Upper lobe of left lung (tissue), 6 donors: ENCODE results near the gene RACK1. TPM values are rescaled to one million over a fixed set of nuclear protein-coding genes. Genes with fewer than 3 reads are reported as not detected.
"Not testable (repeated sequence)": the region's sequence is repeated elsewhere in the genome, so short reads cannot be mapped to it uniquely, and the experiment has no call there.

Experiments used
- ATAC-seq, 2 donors: fragments of 200-7000 bp; cut with Tn5 transposase; one replicate each; pipeline ENCODE4 v1.9.1; 2022; ENCODE audit warnings: mild to moderate bottlenecking in 2 of 2, moderate library complexity in 2 of 2; ENCODE audit not compliant: low FRiP score in 2 of 2
- DNase-seq, 2 donors: peaks; one replicate each; pipeline ENCODE4 v3.0.0-alpha.2; 2019 to 2020
- H3K27ac ChIP-seq, 4 donors: fragments of 200-600 bp; sonication (generic); one replicate each; pipeline ENCODE4 v1.5.1; 2016 to 2019
- H3K27me3 ChIP-seq, 4 donors: fragments of 200-600 bp; sonication (generic); one replicate each; pipeline ENCODE4 v1.5.1; 2017 to 2019
- H3K36me3 ChIP-seq, 4 donors: fragments of 200-600 bp; sonication (generic); one replicate each; pipeline ENCODE4 v1.5.1; 2016 to 2019
- H3K4me1 ChIP-seq, 4 donors: fragments of 200-600 bp; sonication (generic); one replicate each; pipeline ENCODE4 v1.5.1; 2018 to 2019
- H3K4me3 ChIP-seq, 4 donors: fragments of 200-600 bp; sonication (generic); one replicate each; pipeline ENCODE4 v1.5.1; 2017 to 2019; ENCODE audit warnings: mild to moderate bottlenecking in 2 of 4, moderate library complexity in 1 of 4
- H3K9me3 ChIP-seq, 4 donors: fragments of 200-600 bp; sonication (generic); one replicate each; pipeline ENCODE4 v1.5.1; 2018 to 2019
- CTCF ChIP-seq, 6 experiments: fragments of 450-650 bp in 4 of 6; fragments of 200-600 bp in 2 of 6; sonication (generic) in 2 of 6; IDR thresholded peaks; one replicate each; pipeline ENCODE4 v1.5.1; 2016 to 2019; ENCODE audit warnings: antibody characterized with exemption in 6 of 6
- EP300 ChIP-seq, 4 donors: sonication (generic); formaldehyde crosslinking; IDR thresholded peaks; one replicate each; pipeline ENCODE4 v1.5.1; 2017; ENCODE audit warnings: antibody characterized with exemption in 4 of 4, control low read depth in 2 of 4
- POLR2A ChIP-seq, 4 donors: fragments of 450-650 bp; IDR thresholded peaks; one replicate each; pipeline ENCODE4 v1.5.1; 2016 to 2017; ENCODE audit warnings: antibody characterized with exemption in 4 of 4, mild to moderate bottlenecking in 2 of 4
- POLR2AphosphoS5 ChIP-seq, 2 donors: sonication (generic); formaldehyde crosslinking; IDR thresholded peaks; one replicate each; pipeline ENCODE4 v1.5.1; 2017; ENCODE audit warnings: antibody characterized with exemption in 2 of 2
- WGBS, 2 donors: methylation state at CpG; one replicate each; pipeline ENCODE4 v1.1.5; 2017 to 2018; 5-methylcytosine and 5-hydroxymethylcytosine counted together
- total RNA-seq, 6 donors: library from RNA; depleted of rRNA in 4 of 6; stranded (reverse); fragments of >200 nt in 4 of 6; gene quantifications; one replicate each; pipeline versions ENCODE4 v1.1.0 to v1.2.1, GENCODE V29; 2016 to 2021
- donor health status: DM: no; HTN: no; CAD: no; lungs with moderate emphysema.
- donor health status: DM: no; HTN: yes; CAD: no; lungs with severe emphysema.

Gene RACK1
- total RNA-seq = 1,000 to 10,000 TPM in 5 of 6 donors, 100 to 1,000 TPM in 1; 801 to 1,863 (median 1,196) TPM

- peak within 1 kb of the TSS; percentile 93 to 99 (median 96) for H3K27ac ChIP-seq
- peak; percentile 82 to 86 for ATAC-seq
- no peaks in the 10 kb centered on the region for H3K27me3 ChIP-seq
- 0 to 1% methylated on average over 35 to 50 of the region's 50 CpGs for WGBS, 2 donors
- H3K9me3 ChIP-seq = no peaks in the 10 kb centered on the region
- H3K4me1 ChIP-seq = peaks cover 48 to 64% (median 52%) of the 10 kb centered on the region in 4 donors
- H3K36me3 ChIP-seq = peaks cover 32 to 37% (median 34%) of the 10 kb centered on the region in 4 donors
- peak; percentile 88 to 89 for DNase-seq
- peak; percentile 73 to 86 for TF ChIP-seq POLR2AphosphoS5 (IDR thresholded peaks at IDR 0.05)
- TF ChIP-seq CTCF (IDR thresholded peaks at IDR 0.05) = peak in 2 of 6 experiments; percentile 8 to 10
- TF ChIP-seq POLR2A (IDR thresholded peaks at IDR 0.05) = peak; percentile 30 to 86 (median 68)
- TF ChIP-seq EP300 (IDR thresholded peaks at IDR 0.05) = no peak
- peak within 1 kb of the TSS; percentile 58 to 87 (median 70) for H3K4me3 ChIP-seq
Measured at GRCh38 chr5:181243564-181244343, at the start of gene RACK1. RACK1 (minus strand) TSS chr5:181243906; CDS start chr5:181243800, 106 bp downstream.

GRCh38 chr5:181287331-181287730 is 43.6 kb upstream of the RACK1 start:
- not testable (repeated sequence) for ATAC-seq, H3K27ac ChIP-seq, H3K4me1 ChIP-seq, H3K27me3 ChIP-seq, DNase-seq, H3K36me3 ChIP-seq, H3K4me3 ChIP-seq, H3K9me3 ChIP-seq
- 67 to 75% methylated on average over 1 of the region's 1 CpG for WGBS, 2 donors

GRCh38 chr5:181285962-181286705 is 42.4 kb upstream of the RACK1 start:
- H3K9me3 ChIP-seq, H3K27me3 ChIP-seq, DNase-seq, H3K27ac ChIP-seq, H3K36me3 ChIP-seq, H3K4me1 ChIP-seq, ATAC-seq, H3K4me3 ChIP-seq: not testable (repeated sequence)
- 90 to 94% methylated on average over 6 to 10 of the region's 10 CpGs for WGBS, 2 donors

GRCh38 chr5:181283841-181284755 is 40.4 kb upstream of the RACK1 start:
- H3K4me1 ChIP-seq, ATAC-seq, DNase-seq, H3K27ac ChIP-seq, H3K4me3 ChIP-seq, H3K9me3 ChIP-seq, H3K27me3 ChIP-seq, H3K36me3 ChIP-seq: not testable (repeated sequence)
- TF ChIP-seq CTCF (IDR thresholded peaks at IDR 0.05) = peak in 1 of 6 experiments; percentile 15
- WGBS, 2 donors = 56 to 100% methylated on average over 2 to 6 of the region's 6 CpGs

GRCh38 chr5:181283347-181283746 is 39.6 kb upstream of the RACK1 start:
- Histone ChIP-seq H3K4me3 (no peak overlapping the region), H3K36me3 (no peaks in the 10 kb centered on the region), H3K27ac (no peak overlapping the region), H3K4me1 (no peaks in the 10 kb centered on the region), H3K9me3 (no peaks in the 10 kb centered on the region), H3K27me3 (no peaks in the 10 kb centered on the region)
- DNase-seq (peak in 1 of 2 donors; percentile 65), ATAC-seq (no peak)
- TF ChIP-seq CTCF (IDR thresholded peaks at IDR 0.05) (no peak), POLR2AphosphoS5 (IDR thresholded peaks at IDR 0.05) (no peak), EP300 (IDR thresholded peaks at IDR 0.05) (no peak)
- 85 to 92% methylated on average over 11 to 13 of the region's 13 CpGs for WGBS, 2 donors
